ENCODE measurements around the gene PDCD10.

DNA sequence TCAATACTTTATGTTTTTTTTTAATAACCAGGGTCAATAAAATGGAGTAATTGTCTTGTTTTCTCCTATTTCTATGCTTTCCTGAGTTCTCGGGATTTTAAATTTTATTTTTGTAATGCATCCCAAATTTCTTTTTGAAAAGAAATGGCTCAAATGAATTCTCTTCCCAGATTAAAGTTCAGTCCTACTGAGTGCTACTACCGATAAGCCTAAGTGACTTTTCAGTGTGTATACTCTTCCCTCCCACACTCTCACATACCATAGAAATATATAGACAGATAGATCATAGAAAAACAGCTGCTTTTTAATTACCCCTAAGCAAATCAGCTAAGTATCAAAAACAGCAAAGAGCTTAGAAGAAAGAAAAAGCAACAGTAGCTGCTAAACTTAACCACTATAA, 2.3 kb upstream of the PDCD10 start:
- no peak for TF ChIP-seq POLR2A (IDR thresholded peaks at IDR 0.05)
- TF ChIP-seq, protein P1, sequence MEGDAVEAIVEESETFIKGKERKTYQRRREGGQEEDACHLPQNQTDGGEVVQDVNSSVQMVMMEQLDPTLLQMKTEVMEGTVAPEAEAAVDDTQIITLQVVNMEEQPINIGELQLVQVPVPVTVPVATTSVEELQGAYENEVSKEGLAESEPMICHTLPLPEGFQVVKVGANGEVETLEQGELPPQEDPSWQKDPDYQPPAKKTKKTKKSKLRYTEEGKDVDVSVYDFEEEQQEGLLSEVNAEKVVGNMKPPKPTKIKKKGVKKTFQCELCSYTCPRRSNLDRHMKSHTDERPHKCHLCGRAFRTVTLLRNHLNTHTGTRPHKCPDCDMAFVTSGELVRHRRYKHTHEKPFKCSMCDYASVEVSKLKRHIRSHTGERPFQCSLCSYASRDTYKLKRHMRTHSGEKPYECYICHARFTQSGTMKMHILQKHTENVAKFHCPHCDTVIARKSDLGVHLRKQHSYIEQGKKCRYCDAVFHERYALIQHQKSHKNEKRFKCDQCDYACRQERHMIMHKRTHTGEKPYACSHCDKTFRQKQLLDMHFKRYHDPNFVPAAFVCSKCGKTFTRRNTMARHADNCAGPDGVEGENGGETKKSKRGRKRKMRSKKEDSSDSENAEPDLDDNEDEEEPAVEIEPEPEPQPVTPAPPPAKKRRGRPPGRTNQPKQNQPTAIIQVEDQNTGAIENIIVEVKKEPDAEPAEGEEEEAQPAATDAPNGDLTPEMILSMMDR (IDR thresholded peaks at IDR 0.05): no peak

Measured in lower leg skin (tissue), 3 donors.